Stimulated activated effector memory CD8-positive, alpha-beta T cell treated with anti-CD3 and anti-CD28 coated beads, Interleukin-12 subunit alpha, Interleukin-12 subunit beta, amount 100 ng/mL, for 72 hours (primary cell): ENCODE results near the gene FAM83G.

Source experiments
- ATAC-seq: fragments of 150-1000 bp; cut with Tn5 transposase; 2 replicates; pipeline ENCODE4 v1.10.0; 2021
- DNase-seq, 2 donors: peaks; one replicate each; pipeline ENCODE4 v3.0.0; 2021 to 2022; ENCODE audit warnings: low spot score in 2 of 2
- H3K27ac Mint-ChIP-seq: one replicate; pipeline ENCODE4 v1.8.0; 2022; ENCODE audit warnings: mild to moderate bottlenecking, mixed read lengths
- H3K36me3 Mint-ChIP-seq: one replicate; pipeline ENCODE4 v1.8.0; 2022; ENCODE audit warnings: mild to moderate bottlenecking, mixed read lengths
- H3K4me1 Mint-ChIP-seq: one replicate; pipeline ENCODE4 v1.8.0; 2022; ENCODE audit warnings: mixed read lengths
- H3K4me3 Mint-ChIP-seq: one replicate; pipeline ENCODE4 v1.8.0; 2022; ENCODE audit warnings: mild to moderate bottlenecking, mixed read lengths
- H3K9me3 Mint-ChIP-seq: one replicate; pipeline ENCODE4 v1.8.0; 2022; ENCODE audit warnings: mixed read lengths

FAM83G gene

GRCh38 chr17:19017401-19017800 lies 12.8 kb upstream of the FAM83G start:
- Mint-ChIP-seq H3K36me3 (no peaks in the 10 kb centered on the region), H3K9me3 (no peaks in the 10 kb centered on the region), H3K27ac (peak overlapping the region; percentile 34), H3K4me1 (peaks cover 6% of the 10 kb centered on the region), H3K4me3 (no peak overlapping the region)
- DNase-seq (no peak), ATAC-seq (no peak)

- DNase-seq, result no peak
- H3K36me3 Mint-ChIP-seq, result no peaks in the 10 kb centered on the region
- no peaks in the 10 kb centered on the region for H3K9me3 Mint-ChIP-seq
- H3K4me3 Mint-ChIP-seq, result no peak overlapping the region
- ATAC-seq, result no peak
- H3K4me1 Mint-ChIP-seq, result peaks cover 6% of the 10 kb centered on the region
- peak overlapping the region; percentile 34 for H3K27ac Mint-ChIP-seq
Observed at GRCh38 chr17:19016881-19017280, 12.3 kb upstream of the FAM83G start.

GRCh38 chr17:19016297-19016696 lies 11.7 kb upstream of the FAM83G start:
- no peaks in the 10 kb centered on the region for H3K9me3 Mint-ChIP-seq
- no peak for ATAC-seq
- no peaks in the 10 kb centered on the region for H3K36me3 Mint-ChIP-seq
- H3K4me1 Mint-ChIP-seq, result peaks cover 6% of the 10 kb centered on the region
- H3K27ac Mint-ChIP-seq, result peak overlapping the region; percentile 34
- H3K4me3 Mint-ChIP-seq, result no peak overlapping the region
- DNase-seq, result no peak

- no peaks in the 10 kb centered on the region for H3K9me3 Mint-ChIP-seq
Observed at GRCh38 chr17:19015428-19015827, 10.9 kb upstream of the FAM83G start.

GRCh38 chr17:19014628-19015215 lies 10.2 kb upstream of the FAM83G start:
- DNase-seq (no peak), ATAC-seq (no peak)
- H3K4me3 Mint-ChIP-seq, result no peak overlapping the region
- no peaks in the 10 kb centered on the region for H3K36me3 Mint-ChIP-seq
- H3K9me3 Mint-ChIP-seq, result no peaks in the 10 kb centered on the region
- H3K4me1 Mint-ChIP-seq, result peaks cover 6% of the 10 kb centered on the region
- H3K27ac Mint-ChIP-seq, result no peak overlapping the region

More at GRCh38 chr17:19015428-19015827, 10.9 kb upstream of the FAM83G start:
- Mint-ChIP-seq H3K36me3 (no peaks in the 10 kb centered on the region), H3K4me3 (no peak overlapping the region), H3K27ac (peak overlapping the region; percentile 40), H3K4me1 (peaks cover 6% of the 10 kb centered on the region)
- ATAC-seq, result no peak
- DNase-seq, result no peak

GRCh38 chr17:19013806-19014627 lies 9.5 kb upstream of the FAM83G start:
- DNase-seq (no peak), ATAC-seq (no peak)
- Mint-ChIP-seq H3K36me3 (no peaks in the 10 kb centered on the region), H3K9me3 (no peaks in the 10 kb centered on the region), H3K27ac (no peak overlapping the region), H3K4me3 (no peak overlapping the region), H3K4me1 (peaks cover 6% of the 10 kb centered on the region)

- Mint-ChIP-seq H3K27ac (no peak overlapping the region), H3K9me3 (no peaks in the 10 kb centered on the region), H3K4me1 (peaks cover 6% of the 10 kb centered on the region), H3K4me3 (no peak overlapping the region), H3K36me3 (no peaks in the 10 kb centered on the region)
- ATAC-seq, result no peak
- DNase-seq, result no peak
Observed at GRCh38 chr17:19013226-19013625, 8.7 kb upstream of the FAM83G start.

GRCh38 chr17:19012171-19013080 lies 7.9 kb upstream of the FAM83G start:
- Mint-ChIP-seq H3K4me3 (no peak overlapping the region), H3K9me3 (no peaks in the 10 kb centered on the region), H3K36me3 (no peaks in the 10 kb centered on the region), H3K4me1 (peaks cover 6% of the 10 kb centered on the region), H3K27ac (no peak overlapping the region)
- DNase-seq (no peak), ATAC-seq (no peak)

GRCh38 chr17:19011581-19011980 lies 7.0 kb upstream of the FAM83G start:
- H3K36me3 Mint-ChIP-seq, result no peaks in the 10 kb centered on the region
- H3K9me3 Mint-ChIP-seq, result no peaks in the 10 kb centered on the region
- H3K27ac Mint-ChIP-seq, result peak overlapping the region; percentile 58
- DNase-seq, result no peak
- no peak for ATAC-seq
- no peak overlapping the region for H3K4me3 Mint-ChIP-seq
- peaks cover 6% of the 10 kb centered on the region for H3K4me1 Mint-ChIP-seq

- DNase-seq (no peak), ATAC-seq (no peak)
- H3K36me3 Mint-ChIP-seq, result peaks cover 6% of the 10 kb centered on the region
- peaks cover 6% of the 10 kb centered on the region for H3K4me1 Mint-ChIP-seq
- no peaks in the 10 kb centered on the region for H3K9me3 Mint-ChIP-seq
- peak overlapping the region; percentile 58 for H3K27ac Mint-ChIP-seq
- no peak overlapping the region for H3K4me3 Mint-ChIP-seq
Observed at GRCh38 chr17:19010729-19011505, 6.4 kb upstream of the FAM83G start.

- H3K4me3 Mint-ChIP-seq, result no peak overlapping the region
- no peaks in the 10 kb centered on the region for H3K9me3 Mint-ChIP-seq
- H3K4me1 Mint-ChIP-seq, result no peaks in the 10 kb centered on the region
- H3K27ac Mint-ChIP-seq, result no peak overlapping the region
- ATAC-seq (no peak), DNase-seq (no peak)
- peaks cover 11% of the 10 kb centered on the region for H3K36me3 Mint-ChIP-seq
Observed at GRCh38 chr17:19009970-19010369, 5.4 kb upstream of the FAM83G start.

GRCh38 chr17:19006698-19007097 lies 2.1 kb upstream of the FAM83G start:
- H3K9me3 Mint-ChIP-seq, result no peaks in the 10 kb centered on the region
- peaks cover 20% of the 10 kb centered on the region for H3K4me1 Mint-ChIP-seq
- H3K27ac Mint-ChIP-seq, result peak overlapping the region; percentile 29
- DNase-seq, result no peak
- peaks cover 18% of the 10 kb centered on the region for H3K36me3 Mint-ChIP-seq
- H3K4me3 Mint-ChIP-seq, result no peak overlapping the region
- ATAC-seq, result no peak

GRCh38 chr17:19005789-19006430 lies 1.3 kb upstream of the FAM83G start:
- DNase-seq, result no peak
- peak overlapping the region; percentile 86 for H3K27ac Mint-ChIP-seq
- peaks cover 21% of the 10 kb centered on the region for H3K4me1 Mint-ChIP-seq
- peaks cover 18% of the 10 kb centered on the region for H3K36me3 Mint-ChIP-seq
- no peak for ATAC-seq
- peak overlapping the region; percentile 72 for H3K4me3 Mint-ChIP-seq
- no peaks in the 10 kb centered on the region for H3K9me3 Mint-ChIP-seq

- no peak for ATAC-seq
- peak overlapping the region; percentile 72 for H3K4me3 Mint-ChIP-seq
- peaks cover 21% of the 10 kb centered on the region for H3K4me1 Mint-ChIP-seq
- H3K9me3 Mint-ChIP-seq, result no peaks in the 10 kb centered on the region
- H3K27ac Mint-ChIP-seq, result peak overlapping the region; percentile 86
- no peak for DNase-seq
- peaks cover 18% of the 10 kb centered on the region for H3K36me3 Mint-ChIP-seq
Observed at GRCh38 chr17:19005137-19005773, 691 bp upstream of the FAM83G start.
